GM12878 (cell line): ENCODE data around the gene KTI12. TPM values are rescaled to one million over a fixed set of nuclear protein-coding genes. Genes with fewer than 3 reads are reported as not detected.

Source experiments
- ATAC-seq: fragments of 200-7000 bp; cut with Tn5 transposase; 3 replicates; pipeline ENCODE4 v1.9.1; 2020; ENCODE audit warnings: mild to moderate bottlenecking, moderate library complexity
- BruUV-seq: library from RNA; stranded (reverse); fragments of 400-500 nt; replicated peaks from 2 replicates; lab custom pipeline; 2021; lab: Mats Ljungman, UMichigan
- CTCF ChIA-PET: fragments of 300-600 bp; sonication (Branson Sonifier 250); formaldehyde crosslinking; extraction: SDS; loops from one replicate; lab custom pipeline; 2021; ENCODE audit warnings: inconsistent platforms; lab: Yijun Ruan, JAX
- POLR2A ChIA-PET: fragments of 350-600 bp; formaldehyde crosslinking; extraction: SDS; loops from one replicate; lab custom pipeline; 2021; ENCODE audit warnings: inconsistent platforms; lab: Charles Lee
- RAD21 ChIA-PET: fragments of 300-600 bp; sonication (Branson Sonifier 250); formaldehyde crosslinking; loops from one replicate; lab custom pipeline; 2023; ENCODE audit warnings: antibody characterized with exemption; ENCODE audit not compliant: unreplicated experiment; lab: Charles Lee
- SMC1A ChIA-PET: fragments of 300-600 bp; sonication (Branson Sonifier 250); formaldehyde crosslinking; loops from one replicate; lab custom pipeline; 2023; ENCODE audit not compliant: unreplicated experiment, uncharacterized antibody; lab: Charles Lee
- DNase-seq: peaks from one replicate; pipeline ENCODE4 v3.0.0-alpha.2; 2011; ENCODE audit warnings: low read depth, low spot score
- FAIRE-seq: peaks from 3 replicates; lab custom pipeline; 2011; peaks lifted over from hg19 to GRCh38; lab: Jason Lieb, UNC
- H2AFZ ChIP-seq: 2 replicates; pipeline ENCODE4 v1.6.0; 2011; ENCODE audit warnings: low read depth, low read length, control low read depth; ENCODE audit not compliant: control insufficient read depth
- H3K27ac ChIP-seq: 2 replicates; pipeline ENCODE4 v1.5.1; 2011; ENCODE audit warnings: control low read depth; ENCODE audit not compliant: control insufficient read depth, insufficient read depth
- H3K27me3 ChIP-seq, 2 experiments: replicated peaks in 1 of 2; 2 replicates each; pipeline versions ENCODE4 v1.6.0 to v1.6.1; 2011; ENCODE audit warnings: low read length in 1 of 2; ENCODE audit not compliant: control insufficient read depth in 2 of 2, insufficient read depth in 2 of 2
- H3K36me3 ChIP-seq, 2 experiments: 2 replicates each; pipeline ENCODE4 v1.5.1; 2011; ENCODE audit warnings: low read length in 1 of 2; ENCODE audit not compliant: control insufficient read depth in 2 of 2, insufficient read depth in 2 of 2
- H3K4me1 ChIP-seq: 2 replicates; pipeline ENCODE4 v1.6.1; 2011; ENCODE audit warnings: mild to moderate bottlenecking, low read length, moderate library complexity, mixed read lengths; ENCODE audit not compliant: control insufficient read depth, insufficient read depth
- H3K4me2 ChIP-seq: 2 replicates; pipeline ENCODE4 v1.6.0; 2011; ENCODE audit warnings: control low read depth; ENCODE audit not compliant: control insufficient read depth, insufficient read depth
- H3K4me3 ChIP-seq: fragments of 200-600 bp; sonication (generic); 2 replicates; pipeline ENCODE4 v1.5.1; 2016
- H3K79me2 ChIP-seq: 2 replicates; pipeline ENCODE4 v1.6.0; 2011; ENCODE audit warnings: low read length; ENCODE audit not compliant: control insufficient read depth, insufficient read depth
- H3K9ac ChIP-seq: 2 replicates; pipeline ENCODE4 v1.8.0; 2011; ENCODE audit warnings: low read length, control low read depth, mixed read lengths; ENCODE audit not compliant: control insufficient read depth, insufficient read depth
- H3K9me3 ChIP-seq: replicated peaks from 3 replicates; pipeline ENCODE4 v1.5.1; 2011; ENCODE audit warnings: mild to moderate bottlenecking, low read length; ENCODE audit not compliant: control insufficient read depth, insufficient read depth
- H4K20me1 ChIP-seq: 2 replicates; pipeline ENCODE4 v1.6.0; 2011; ENCODE audit not compliant: control insufficient read depth, insufficient read depth
- ASH2L ChIP-seq: fragments of 300-600, 200-600 bp; sonication (generic); IDR thresholded peaks from 2 replicates; pipeline ENCODE4 v1.6.1; 2017; ENCODE audit warnings: low read depth, mild to moderate bottlenecking, borderline replicate concordance
- BACH1 ChIP-seq: fragments of 450-650 bp; IDR thresholded peaks from 2 replicates; pipeline ENCODE4 v1.6.1; 2017; ENCODE audit warnings: mild to moderate bottlenecking, borderline replicate concordance
- CHD4 ChIP-seq: fragments of 200-600 bp; sonication (generic); IDR thresholded peaks from 2 replicates; pipeline ENCODE4 v1.6.1; 2016; ENCODE audit warnings: mild to moderate bottlenecking
- ESRRA ChIP-seq: IDR thresholded peaks from 2 replicates; pipeline ENCODE4 v1.6.1; 2012; ENCODE audit warnings: mild to moderate bottlenecking, low read length, improper control_type of control experiment
- FOS ChIP-seq: IDR thresholded peaks from 3 replicates; pipeline ENCODE4 v1.6.1; 2011; ENCODE audit warnings: borderline replicate concordance; ENCODE audit not compliant: insufficient read length; ENCODE audit errors: extremely low read depth
- HCFC1 ChIP-seq: fragments of 150-350 bp; IDR thresholded peaks from 2 replicates; pipeline ENCODE4 v1.6.1; 2014; ENCODE audit warnings: low read length
- HDAC6 ChIP-seq: fragments of 200-600 bp; sonication (generic); IDR thresholded peaks from one replicate; pipeline ENCODE4 v1.8.0; 2017; ENCODE audit warnings: antibody characterized with exemption; ENCODE audit not compliant: unreplicated experiment
- KLF5 ChIP-seq: fragments of 450-650 bp; IDR thresholded peaks from 2 replicates; pipeline ENCODE4 v1.6.1; 2014; ENCODE audit warnings: mild to moderate bottlenecking; ENCODE audit not compliant: partially characterized antibody
- MLLT1 ChIP-seq: fragments of 450-650 bp; IDR thresholded peaks from 2 replicates; pipeline ENCODE4 v1.6.1; 2016; ENCODE audit warnings: mild to moderate bottlenecking
- NR2F1 ChIP-seq: fragments of 450-650 bp; conservative IDR thresholded peaks from 2 replicates; pipeline ENCODE4 v1.6.1; 2017; ENCODE audit warnings: mild to moderate bottlenecking
- PAX5 ChIP-seq: IDR thresholded peaks from 2 replicates; pipeline ENCODE4 v1.6.1; 2011; ENCODE audit warnings: low read depth, low read length, borderline replicate concordance
- RUNX3 ChIP-seq: IDR thresholded peaks from 2 replicates; pipeline ENCODE4 v1.6.1; 2012; ENCODE audit warnings: low read length, inconsistent platforms
- SIX5 ChIP-seq: IDR thresholded peaks from 2 replicates; pipeline ENCODE4 v1.6.1; 2011; ENCODE audit warnings: mild to moderate bottlenecking, low read depth, low read length, moderate library complexity; ENCODE audit not compliant: severe bottlenecking
- ZBTB33 ChIP-seq: fragments of 450-650 bp; IDR thresholded peaks from 2 replicates; pipeline ENCODE4 v1.6.1; 2017; ENCODE audit warnings: mild to moderate bottlenecking
- WGBS: methylation state at CpG from one replicate; pipeline ENCODE4 v1.1.6; 2016; ENCODE audit warnings: low lambda C conversion rate; ENCODE audit not compliant: insufficient replicate concordance, insufficient coverage; ENCODE audit errors: missing lambda C conversion rate; 5-methylcytosine and 5-hydroxymethylcytosine counted together
- in situ Hi-C: fragments of 300-500 bp; cut with MboI; formaldehyde crosslinking; loops from 9 replicates; pipeline ENCODE4 v1.14.3; 2018; ENCODE audit warnings: mixed read lengths
- intact Hi-C: fragments of 100-400 bp; cut with micrococcal nuclease; formaldehyde crosslinking; loops from one replicate; pipeline ENCODE4 v1.14.2; 2022; ENCODE audit not compliant: unreplicated experiment
- polyA plus RNA-seq, 11 experiments: library from polyadenylated mRNA; depleted of rRNA in 4 of 11; unstranded in 6 of 11; stranded (reverse) in 5 of 11; fragments of >200 nt; fragmentation: Nextera tagmentation in 4 of 11; fragmentation: Illumina TruSeq in 1 of 11; extraction: Ambion mirVana in 4 of 11; extraction: Trizol in 1 of 11; gene quantifications; 1 replicate in 1 of 11; 2 replicates in 10 of 11; pipeline versions ENCODE4 v1.2.1 to v1.2.3, GENCODE V29; 2011 to 2016; ENCODE audit warnings: inconsistent platforms in 2 of 11, missing spikeins in 2 of 11, low read depth in 1 of 11
- total RNA-seq, 4 experiments: library from RNA; depleted of rRNA in 3 of 4; stranded (reverse); fragments of >200 nt in 3 of 4; fragmentation: Illumina TruSeq in 1 of 4; extraction: Trizol in 1 of 4; gene quantifications; 2 replicates each; pipeline versions ENCODE4 v1.2.1 to v1.2.3, GENCODE V29; 2013 to 2021

The KTI12 gene
- total and polyA plus RNA-seq, 10 of the 15 experiments (the other 5 are each of a cell fraction or from before 2014, with no cell fraction given), result 2.7 to 32.4 (median 17.6) TPM

GRCh38 chr1:52070704-52071103, 37.1 kb upstream of the KTI12 start:
- TF ChIP-seq NR2F1 (no peak), FOS (no peak), BACH1 (no peak), SIX5 (no peak), ASH2L (no peak), HDAC6 (no peak), MLLT1 (no peak), RUNX3 (no peak), HCFC1 (no peak), KLF5 (no peak), CHD4 (no peak), PAX5 (no peak), ESRRA (no peak), ZBTB33 (no peak)
- H3K9me3 ChIP-seq, result no peaks in the 10 kb centered on the region
- no peak overlapping the region for H3K4me2 ChIP-seq
- no peaks in the 10 kb centered on the region for H3K27me3 ChIP-seq
- H3K27ac ChIP-seq, result no peak overlapping the region
- SMC1A ChIA-PET, result interaction anchor here (0.6 to 3.9 kb wide), 5 partner anchors 8 to 384 kb away, joined by 3 to 18 read pairs (median 4); partner anchors contain the start of genes BTF3L4 and TXNDC12
- FAIRE-seq (no peak), ATAC-seq (no peak), DNase-seq (no peak)
- H3K4me3 ChIP-seq, result no peak overlapping the region
- no peak overlapping the region for H3K9ac ChIP-seq
- CTCF ChIA-PET, result interaction anchor here (2.2 kb wide), 1 partner anchor 15 kb away, joined by 10 read pairs; no protein-coding TSS in a partner anchor
- RAD21 ChIA-PET, result no interaction called here
- H3K36me3 ChIP-seq, result no peaks in the 10 kb centered on the region; a peak in 2 of 4 replicates
- BruUV-seq, result no TSS peak
- POLR2A ChIA-PET, result interaction anchor here (2.2 kb wide), 1 partner anchor 10 kb away, joined by 9 read pairs; no protein-coding TSS in a partner anchor
- WGBS, result 79% methylated on average over 4 of the region's 4 CpGs
- in situ Hi-C loops (no loop called here), intact Hi-C loops (no loop called here)
- H4K20me1 ChIP-seq, result no peaks in the 10 kb centered on the region
- no peak overlapping the region for H2AFZ ChIP-seq
- H3K79me2 ChIP-seq, result no peaks in the 10 kb centered on the region; the same call in 1 of the 2 replicates
- H3K4me1 ChIP-seq, result no peaks in the 10 kb centered on the region
